Measurements from ENCODE around the gene LIPI.

GRCh38 chr21:14072761-14073535, 137.8 kb downstream of the LIPI start:
- TF ChIP-seq, protein P1, sequence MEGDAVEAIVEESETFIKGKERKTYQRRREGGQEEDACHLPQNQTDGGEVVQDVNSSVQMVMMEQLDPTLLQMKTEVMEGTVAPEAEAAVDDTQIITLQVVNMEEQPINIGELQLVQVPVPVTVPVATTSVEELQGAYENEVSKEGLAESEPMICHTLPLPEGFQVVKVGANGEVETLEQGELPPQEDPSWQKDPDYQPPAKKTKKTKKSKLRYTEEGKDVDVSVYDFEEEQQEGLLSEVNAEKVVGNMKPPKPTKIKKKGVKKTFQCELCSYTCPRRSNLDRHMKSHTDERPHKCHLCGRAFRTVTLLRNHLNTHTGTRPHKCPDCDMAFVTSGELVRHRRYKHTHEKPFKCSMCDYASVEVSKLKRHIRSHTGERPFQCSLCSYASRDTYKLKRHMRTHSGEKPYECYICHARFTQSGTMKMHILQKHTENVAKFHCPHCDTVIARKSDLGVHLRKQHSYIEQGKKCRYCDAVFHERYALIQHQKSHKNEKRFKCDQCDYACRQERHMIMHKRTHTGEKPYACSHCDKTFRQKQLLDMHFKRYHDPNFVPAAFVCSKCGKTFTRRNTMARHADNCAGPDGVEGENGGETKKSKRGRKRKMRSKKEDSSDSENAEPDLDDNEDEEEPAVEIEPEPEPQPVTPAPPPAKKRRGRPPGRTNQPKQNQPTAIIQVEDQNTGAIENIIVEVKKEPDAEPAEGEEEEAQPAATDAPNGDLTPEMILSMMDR (IDR thresholded peaks at IDR 0.05; ENCODE audit: poor library complexity) = no peak
- TF ChIP-seq EZH2 (IDR thresholded peaks at IDR 0.05; ENCODE audit: borderline replicate concordance) = no peak
